GM12865 (cell line): ENCODE measurements around the gene SEC23A.

ENCODE experiments used
- DNase-seq: peaks from one replicate; pipeline ENCODE4 v3.0.0; 2010; ENCODE audit warnings: low read depth
- H3K4me3 ChIP-seq: 2 replicates; pipeline ENCODE4 v1.5.1; 2011; ENCODE audit warnings: mild to moderate bottlenecking, low read depth, low read length, control low read depth
- TF ChIP-seq, protein P1 (sequence below): IDR thresholded peaks from 2 replicates; pipeline ENCODE4 v1.5.1; 2011; ENCODE audit warnings: low read length, control low read depth, low read depth, inconsistent platforms; ENCODE audit not compliant: insufficient read depth; ENCODE audit errors: missing control alignments

The SEC23A gene

DNA sequence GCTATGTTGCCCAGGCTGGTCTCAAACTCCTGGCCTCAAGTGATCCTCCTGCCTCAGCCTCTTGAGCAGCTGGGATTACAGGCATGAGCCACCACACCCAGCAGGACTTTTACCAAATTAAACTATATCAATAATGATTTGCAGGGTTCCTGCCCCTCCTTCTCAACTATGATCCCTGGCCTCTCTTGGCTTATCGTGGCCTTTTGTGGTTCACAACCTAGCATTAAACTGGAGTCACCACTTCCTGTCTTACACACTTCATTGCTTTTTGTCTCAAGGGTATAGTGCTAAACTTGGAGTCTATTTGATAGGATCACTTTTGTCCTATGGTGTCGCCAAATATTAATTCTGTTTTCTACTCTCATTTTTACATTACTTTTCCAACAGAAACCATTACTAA is 64.5 kb downstream of the SEC23A start:
- TF ChIP-seq, protein P1, sequence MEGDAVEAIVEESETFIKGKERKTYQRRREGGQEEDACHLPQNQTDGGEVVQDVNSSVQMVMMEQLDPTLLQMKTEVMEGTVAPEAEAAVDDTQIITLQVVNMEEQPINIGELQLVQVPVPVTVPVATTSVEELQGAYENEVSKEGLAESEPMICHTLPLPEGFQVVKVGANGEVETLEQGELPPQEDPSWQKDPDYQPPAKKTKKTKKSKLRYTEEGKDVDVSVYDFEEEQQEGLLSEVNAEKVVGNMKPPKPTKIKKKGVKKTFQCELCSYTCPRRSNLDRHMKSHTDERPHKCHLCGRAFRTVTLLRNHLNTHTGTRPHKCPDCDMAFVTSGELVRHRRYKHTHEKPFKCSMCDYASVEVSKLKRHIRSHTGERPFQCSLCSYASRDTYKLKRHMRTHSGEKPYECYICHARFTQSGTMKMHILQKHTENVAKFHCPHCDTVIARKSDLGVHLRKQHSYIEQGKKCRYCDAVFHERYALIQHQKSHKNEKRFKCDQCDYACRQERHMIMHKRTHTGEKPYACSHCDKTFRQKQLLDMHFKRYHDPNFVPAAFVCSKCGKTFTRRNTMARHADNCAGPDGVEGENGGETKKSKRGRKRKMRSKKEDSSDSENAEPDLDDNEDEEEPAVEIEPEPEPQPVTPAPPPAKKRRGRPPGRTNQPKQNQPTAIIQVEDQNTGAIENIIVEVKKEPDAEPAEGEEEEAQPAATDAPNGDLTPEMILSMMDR: no peak
- no peak overlapping the region for H3K4me3 ChIP-seq
- DNase-seq: no peak

DNA sequence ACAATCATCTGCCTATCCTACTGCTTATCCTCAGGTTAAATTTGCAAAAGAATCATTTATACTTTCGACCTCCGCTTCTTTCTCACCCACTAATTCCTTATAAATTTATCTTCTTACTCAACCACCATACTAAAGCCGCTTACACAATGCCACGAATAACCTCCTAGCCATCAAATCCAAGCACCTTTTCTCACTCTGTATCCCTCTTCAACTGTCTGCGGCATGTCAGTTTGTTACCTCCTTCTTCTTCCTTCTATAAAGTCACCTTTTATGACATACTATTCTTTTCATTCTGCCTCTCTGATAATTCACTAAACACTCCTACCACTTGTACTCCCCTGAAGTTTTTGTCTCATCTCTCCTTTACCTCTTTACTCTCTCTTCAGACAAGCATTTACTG is 66.3 kb downstream of the SEC23A start:
- H3K4me3 ChIP-seq: no peak overlapping the region
- TF ChIP-seq, protein P1: no peak
- no peak for DNase-seq

DNA sequence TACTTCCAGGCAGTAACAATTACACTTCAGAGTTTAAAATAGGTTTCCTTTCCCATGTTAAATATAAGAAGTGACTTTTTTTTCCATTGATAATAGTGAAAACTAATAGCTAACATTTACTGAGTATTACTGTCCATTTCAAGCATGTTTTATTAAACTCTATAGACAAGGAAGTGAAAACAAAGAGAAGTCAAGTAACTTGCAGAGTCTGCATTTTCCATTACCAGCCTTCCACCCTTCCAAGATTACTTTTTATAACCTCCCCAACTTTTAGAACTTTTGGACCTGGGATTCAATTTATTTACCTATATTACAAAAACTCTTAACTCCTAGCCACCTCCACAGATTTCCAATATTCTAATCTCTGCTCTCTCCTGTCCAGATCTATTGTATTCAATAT is 67.7 kb downstream of the SEC23A start:
- DNase-seq: no peak
- no peak overlapping the region for H3K4me3 ChIP-seq
- TF ChIP-seq, protein P1: no peak

DNA sequence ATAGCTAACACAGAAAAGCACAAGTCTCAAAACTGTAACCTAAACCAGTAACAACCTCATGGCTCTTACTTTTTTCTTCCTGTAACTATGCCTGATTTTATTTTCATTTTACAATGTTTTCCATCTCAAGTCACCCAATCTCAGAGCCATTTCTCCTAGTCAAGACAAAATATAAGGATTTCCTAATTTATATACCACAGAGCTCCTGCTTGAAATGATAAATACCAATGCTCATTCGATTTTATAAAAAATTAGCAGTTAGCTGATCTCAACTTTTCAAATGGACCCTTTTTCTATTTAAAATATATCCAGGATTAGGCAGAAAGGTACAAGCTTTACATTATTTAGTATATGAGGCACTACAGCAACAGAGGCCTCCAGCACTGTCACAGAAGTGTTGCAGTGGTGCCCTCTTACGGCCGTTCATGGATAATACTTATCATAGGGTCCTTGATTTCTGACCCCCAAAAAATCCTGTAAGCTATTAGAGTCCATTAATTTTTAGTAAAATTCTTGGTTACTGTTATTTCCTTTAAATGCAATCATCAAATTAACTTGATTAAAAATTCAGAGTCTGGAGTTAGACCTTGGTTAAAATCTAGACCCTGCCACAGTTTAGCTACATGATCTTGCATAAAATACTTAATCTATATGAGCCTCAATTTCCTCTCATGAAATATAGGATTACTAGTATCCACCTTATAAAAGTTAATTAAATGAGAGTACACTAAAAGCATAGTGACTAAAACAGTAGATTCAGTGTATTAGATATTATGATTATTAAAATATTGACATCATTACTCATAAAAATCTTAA is 68.3 kb downstream of the SEC23A start:
- no peak overlapping the region for H3K4me3 ChIP-seq
- no peak for DNase-seq
- TF ChIP-seq, protein P1: no peak

DNA sequence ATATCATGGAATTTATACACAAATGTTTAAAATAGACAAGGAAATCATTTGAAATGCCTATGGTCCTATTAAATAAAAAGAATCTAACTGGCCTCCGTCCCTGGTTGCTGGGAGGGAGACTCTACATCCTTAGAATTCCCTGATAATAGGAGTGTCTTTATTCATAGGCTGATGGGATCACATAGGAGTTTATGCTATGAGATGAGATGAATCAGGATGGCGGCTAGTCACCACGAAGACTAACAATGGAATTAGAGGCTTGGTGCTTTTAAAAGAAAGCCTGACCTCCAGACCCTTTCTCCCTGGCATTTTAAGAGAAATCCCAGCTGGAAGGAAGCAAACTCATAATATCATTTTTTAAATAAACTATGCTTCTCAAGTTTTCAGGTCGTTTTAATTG is 69.7 kb downstream of the SEC23A start:
- DNase-seq: no peak
- H3K4me3 ChIP-seq: no peak overlapping the region
- TF ChIP-seq, protein P1: no peak

DNA sequence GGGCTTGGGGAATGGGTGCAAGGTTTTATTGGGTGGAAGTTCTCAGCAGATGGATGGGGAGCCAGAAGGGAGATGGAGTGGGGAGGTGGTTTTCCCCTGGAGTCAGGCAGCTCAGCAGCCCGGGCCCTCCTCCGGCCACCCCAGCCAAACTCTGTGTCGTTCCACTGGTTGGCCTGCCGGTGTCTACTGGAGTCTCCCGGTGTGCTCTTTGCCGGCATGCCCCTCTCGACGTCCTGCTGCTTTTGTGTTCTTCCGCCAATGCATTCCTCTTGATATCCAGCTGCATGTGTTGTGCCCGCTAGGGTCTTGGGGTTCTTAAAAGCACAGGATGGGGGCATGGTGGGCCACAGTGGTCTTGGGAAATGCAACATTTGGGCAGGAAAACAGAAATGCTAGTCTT is 72.8 kb downstream of the SEC23A start:
- TF ChIP-seq, protein P1: no peak
- DNase-seq: no peak
- no peak overlapping the region for H3K4me3 ChIP-seq

DNA sequence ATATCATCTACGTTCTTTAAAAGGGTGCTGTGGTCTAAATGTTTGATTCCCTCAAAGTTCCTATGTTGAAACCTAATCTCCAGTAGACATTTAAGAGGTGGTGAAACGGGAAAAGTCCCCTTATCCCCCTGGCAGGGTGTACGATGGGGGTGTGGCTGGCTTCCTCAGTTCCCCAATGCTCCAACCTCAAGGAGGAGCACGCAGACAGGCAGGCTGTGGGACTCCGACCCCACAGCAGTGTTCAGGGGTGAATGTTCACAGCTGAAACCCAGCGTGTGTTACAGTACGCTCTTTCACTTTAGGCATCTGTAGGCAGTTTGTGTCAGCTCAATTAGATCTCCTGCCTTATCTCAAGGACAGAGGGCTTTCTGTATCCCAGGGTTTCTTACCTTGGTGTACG is 73.2 kb downstream of the SEC23A start:
- no peak for DNase-seq
- TF ChIP-seq, protein P1: no peak
- no peak overlapping the region for H3K4me3 ChIP-seq
